Lung (tissue), 12 donors: ENCODE data around the gene SH2D4B. TPM values are rescaled to one million over a fixed set of nuclear protein-coding genes. Genes with fewer than 3 reads are reported as not detected.

Experiments
- ATAC-seq: fragments of 200-7000 bp; cut with Tn5 transposase; one replicate; pipeline ENCODE4 v1.9.1; 2020; ENCODE audit warnings: moderate number of reproducible peaks; ENCODE audit not compliant: insufficient read depth, low FRiP score
- DNase-seq, 3 donors: peaks; one replicate each; pipeline ENCODE4 v3.0.0-alpha.2; 2013 to 2017
- H3K27ac ChIP-seq, 2 donors: one replicate each; pipeline ENCODE4 v1.5.1; 2013; ENCODE audit warnings: mild to moderate bottlenecking in 2 of 2, moderate library complexity in 2 of 2, control low read depth in 1 of 2, inconsistent platforms in 1 of 2, low read depth in 1 of 2, low read length in 1 of 2
- H3K27me3 ChIP-seq, 3 donors: one replicate each; pipeline ENCODE4 v1.5.1; 2013; ENCODE audit warnings: low read length in 2 of 3; ENCODE audit not compliant: control insufficient read depth in 3 of 3, insufficient read depth in 3 of 3
- H3K36me3 ChIP-seq, 4 donors: one replicate each; pipeline ENCODE4 v1.5.1; 2013; ENCODE audit warnings: low read length in 4 of 4, mild to moderate bottlenecking in 1 of 4, moderate library complexity in 1 of 4; ENCODE audit not compliant: control insufficient read depth in 4 of 4, insufficient read depth in 4 of 4
- H3K4me1 ChIP-seq, 5 donors: one replicate each; pipeline ENCODE4 v1.5.1; 2013; ENCODE audit warnings: low read length in 5 of 5, mild to moderate bottlenecking in 2 of 5, moderate library complexity in 1 of 5; ENCODE audit not compliant: control insufficient read depth in 5 of 5, insufficient read depth in 5 of 5
- H3K4me3 ChIP-seq: one replicate; pipeline ENCODE4 v1.5.1; 2013; ENCODE audit warnings: mild to moderate bottlenecking, control low read depth, moderate library complexity
- H3K9ac ChIP-seq, 2 donors: one replicate each; pipeline ENCODE4 v1.5.1; 2013; ENCODE audit warnings: low read length in 2 of 2, control low read depth in 1 of 2; ENCODE audit not compliant: insufficient read depth in 1 of 2
- H3K9me3 ChIP-seq, 4 donors: one replicate each; pipeline ENCODE4 v1.5.1; 2013; ENCODE audit warnings: low read length in 3 of 4, mild to moderate bottlenecking in 1 of 4, moderate library complexity in 1 of 4; ENCODE audit not compliant: control insufficient read depth in 4 of 4, insufficient read depth in 3 of 4
- WGBS, 2 donors: extraction: QIAGEN DNeasy Blood & Tissue Kit; methylation state at CpG; one replicate each; pipeline ENCODE4 v1.1.7; 2013; 5-methylcytosine and 5-hydroxymethylcytosine counted together
- polyA plus RNA-seq, 2 donors: library from polyadenylated mRNA; stranded (reverse); fragments of 200-250 nt; gene quantifications; one replicate each; pipeline ENCODE4 v1.2.1, GENCODE V29; 2013
- total RNA-seq, 2 donors: library from RNA; depleted of rRNA in 1 of 2; stranded (reverse); fragments of >200 nt in 1 of 2; gene quantifications; one replicate each; pipeline ENCODE4 v1.2.1, GENCODE V29; 2014 to 2021
- TF ChIP-seq, protein P1 (sequence below): IDR thresholded peaks from 2 replicates; pipeline ENCODE4 v1.5.1; 2012; ENCODE audit warnings: mild to moderate bottlenecking; ENCODE audit errors: control extremely low read depth, extremely low read depth
- donor health status: control.
- donor health status: control.
- donor health status: Bipolar disorder and iron deficiency.
- donor health status: healthy.
- donor health status: DM: yes; HTN: yes; CAD: no.

The SH2D4B gene
- total and polyA plus RNA-seq, 4 donors = 0.12 to 0.28 (median 0.21) TPM

GRCh38 chr10:80588546-80588945, 50.8 kb downstream of the SH2D4B start:
- Histone ChIP-seq H3K4me1 (no peaks in the 10 kb centered on the region), H3K27me3 (no peaks in the 10 kb centered on the region), H3K9me3 (no peaks in the 10 kb centered on the region), H3K27ac (no peak overlapping the region), H3K9ac (no peak overlapping the region), H3K36me3 (no peaks in the 10 kb centered on the region), H3K4me3 (no peak overlapping the region)
- TF ChIP-seq, protein P1, sequence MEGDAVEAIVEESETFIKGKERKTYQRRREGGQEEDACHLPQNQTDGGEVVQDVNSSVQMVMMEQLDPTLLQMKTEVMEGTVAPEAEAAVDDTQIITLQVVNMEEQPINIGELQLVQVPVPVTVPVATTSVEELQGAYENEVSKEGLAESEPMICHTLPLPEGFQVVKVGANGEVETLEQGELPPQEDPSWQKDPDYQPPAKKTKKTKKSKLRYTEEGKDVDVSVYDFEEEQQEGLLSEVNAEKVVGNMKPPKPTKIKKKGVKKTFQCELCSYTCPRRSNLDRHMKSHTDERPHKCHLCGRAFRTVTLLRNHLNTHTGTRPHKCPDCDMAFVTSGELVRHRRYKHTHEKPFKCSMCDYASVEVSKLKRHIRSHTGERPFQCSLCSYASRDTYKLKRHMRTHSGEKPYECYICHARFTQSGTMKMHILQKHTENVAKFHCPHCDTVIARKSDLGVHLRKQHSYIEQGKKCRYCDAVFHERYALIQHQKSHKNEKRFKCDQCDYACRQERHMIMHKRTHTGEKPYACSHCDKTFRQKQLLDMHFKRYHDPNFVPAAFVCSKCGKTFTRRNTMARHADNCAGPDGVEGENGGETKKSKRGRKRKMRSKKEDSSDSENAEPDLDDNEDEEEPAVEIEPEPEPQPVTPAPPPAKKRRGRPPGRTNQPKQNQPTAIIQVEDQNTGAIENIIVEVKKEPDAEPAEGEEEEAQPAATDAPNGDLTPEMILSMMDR = no peak
- ATAC-seq = no peak
- WGBS, 2 donors = 71 to 84% methylated on average over 10 of the region's 10 CpGs
- DNase-seq = no peak

DNA sequence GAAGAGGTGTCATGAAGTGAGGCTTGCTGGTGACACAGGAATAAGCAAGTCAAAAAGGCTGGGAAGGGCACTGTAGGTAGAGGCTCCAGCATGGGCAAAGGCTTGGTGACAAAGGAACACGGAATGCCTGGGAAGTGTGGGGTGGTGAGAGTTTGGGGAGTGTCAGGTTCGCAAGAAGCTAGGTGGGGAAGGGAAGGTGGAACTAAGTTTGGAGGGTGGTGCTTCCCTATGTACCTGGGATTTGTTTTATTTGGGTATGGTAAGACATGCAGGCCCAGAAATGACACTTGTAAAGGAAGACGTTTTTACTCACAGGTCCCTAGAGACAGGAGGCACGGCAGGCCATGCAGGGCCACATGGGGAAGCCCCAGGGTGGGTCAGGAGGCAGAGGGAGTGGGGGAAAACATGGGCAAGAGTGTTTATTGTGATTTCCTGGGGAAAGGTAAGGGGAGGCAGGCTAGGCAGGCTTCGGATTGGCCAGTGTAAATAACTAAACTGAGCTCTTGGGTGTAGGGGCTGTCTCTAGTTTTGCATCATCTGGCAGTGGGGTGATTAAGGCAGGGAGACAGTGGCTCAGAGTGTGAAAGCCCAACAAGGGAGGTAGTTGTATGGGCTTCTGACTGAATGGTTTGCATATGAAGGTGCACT, 52.1 kb downstream of the SH2D4B start:
- Histone ChIP-seq H3K27ac (no peak overlapping the region), H3K9ac (no peak overlapping the region), H3K9me3 (no peaks in the 10 kb centered on the region), H3K4me3 (no peak overlapping the region), H3K27me3 (no peaks in the 10 kb centered on the region), H3K4me1 (no peaks in the 10 kb centered on the region), H3K36me3 (no peaks in the 10 kb centered on the region)
- TF ChIP-seq, protein P1 = no peak
- 78 to 84% methylated on average over 5 of the region's 5 CpGs for WGBS, 2 donors
- DNase-seq = no peak
- no peak for ATAC-seq

DNA sequence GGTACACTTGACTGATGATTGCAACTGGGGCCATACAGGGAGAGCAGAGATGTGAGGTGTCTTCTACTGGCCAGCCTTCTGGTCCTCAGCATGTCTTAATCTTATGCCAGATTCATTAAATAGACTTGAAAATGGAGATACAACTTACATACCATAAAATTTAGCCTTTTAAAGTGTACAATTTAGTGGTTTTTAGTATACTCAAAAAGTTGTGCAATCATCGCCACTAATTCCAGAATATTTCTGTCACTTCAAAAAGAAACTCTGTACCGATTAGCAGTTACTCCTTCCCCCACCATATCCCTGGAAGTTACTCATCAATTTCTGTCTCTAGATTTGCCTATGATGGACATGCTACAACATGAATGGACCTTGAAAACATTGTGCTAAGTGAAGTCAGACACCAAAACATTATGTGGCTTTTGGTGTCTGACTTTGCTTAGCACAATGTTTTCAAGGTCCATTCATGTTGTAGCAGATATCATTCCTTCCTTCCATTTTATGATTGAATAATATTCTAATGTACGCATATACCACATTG, 53.0 kb downstream of the SH2D4B start:
- H3K27me3 ChIP-seq = no peaks in the 10 kb centered on the region
- no peaks in the 10 kb centered on the region for H3K4me1 ChIP-seq
- H3K9ac ChIP-seq = no peak overlapping the region
- no peak overlapping the region for H3K4me3 ChIP-seq
- no peaks in the 10 kb centered on the region for H3K36me3 ChIP-seq
- ATAC-seq = no peak
- 70 to 85% methylated on average over 3 of the region's 3 CpGs for WGBS, 2 donors
- no peak for DNase-seq
- H3K27ac ChIP-seq = no peak overlapping the region
- TF ChIP-seq, protein P1 = no peak
- no peaks in the 10 kb centered on the region for H3K9me3 ChIP-seq
